Ovary (tissue), 9 donors: ENCODE data around the gene RAB40A. TPM values are rescaled to one million over a fixed set of nuclear protein-coding genes. Genes with fewer than 3 reads are reported as not detected.

Source experiments
- DNase-seq, 5 donors: peaks; one replicate each; pipeline ENCODE4 v3.0.0-alpha.2; 2019 to 2020
- H3K27ac ChIP-seq, 2 donors: fragments of 200-600 bp; one replicate each; pipeline versions ENCODE4 v1.5.1 to v1.8.0; 2019 to 2022
- H3K27me3 ChIP-seq: fragments of 200-600 bp; one replicate; pipeline ENCODE4 v1.8.0; 2022
- H3K36me3 ChIP-seq: fragments of 200-600 bp; sonication (generic); one replicate; pipeline ENCODE4 v1.5.1; 2019
- H3K4me1 ChIP-seq: one replicate; pipeline ENCODE4 v1.8.1; 2013; ENCODE audit warnings: mild to moderate bottlenecking, moderate library complexity; ENCODE audit not compliant: insufficient read depth
- H3K4me3 ChIP-seq: fragments of 200-600 bp; sonication (generic); one replicate; pipeline ENCODE4 v1.5.1; 2017
- H3K9me3 ChIP-seq, 2 donors: fragments of 200-600 bp in 1 of 2; sonication (generic) in 1 of 2; one replicate each; pipeline versions ENCODE4 v1.5.1 to v1.8.1; 2013 to 2019; ENCODE audit warnings: mild to moderate bottlenecking in 1 of 2, moderate library complexity in 1 of 2
- CTCF ChIP-seq, 3 donors: fragments of 450-650 bp in 2 of 3; fragments of 200-600 bp in 1 of 3; IDR thresholded peaks; one replicate each; pipeline versions ENCODE4 v1.5.1 to v1.8.0; 2016 to 2022; ENCODE audit warnings: antibody characterized with exemption in 3 of 3, mild to moderate bottlenecking in 1 of 3
- EP300 ChIP-seq: sonication (generic); formaldehyde crosslinking; IDR thresholded peaks from one replicate; pipeline ENCODE4 v1.6.1; 2017; ENCODE audit warnings: antibody characterized with exemption
- POLR2A ChIP-seq: fragments of 450-650 bp; IDR thresholded peaks from one replicate; pipeline ENCODE4 v1.6.1; 2017; ENCODE audit warnings: antibody characterized with exemption, mild to moderate bottlenecking, moderate library complexity
- WGBS, 3 donors: extraction: QIAGEN DNeasy Blood & Tissue Kit in 1 of 3; methylation state at CpG; one replicate each; pipeline versions ENCODE4 v1.1.5 to v1.1.7; 2013 to 2017; 5-methylcytosine and 5-hydroxymethylcytosine counted together
- intact Hi-C, 4 donors: fragments of 100-400 bp; cut with DNase I; formaldehyde crosslinking; loops; one replicate each; pipeline versions ENCODE4 v1.11.0 to v1.15.1; 2022 to 2023
- polyA plus RNA-seq, 2 donors: library from polyadenylated mRNA; stranded (reverse); fragments of 200-250 nt in 1 of 2; fragments of 350-450 nt in 1 of 2; fragmentation: Illumina TruSeq in 1 of 2; extraction: RNeasy Lipid Tissue Mini Kit (QIAGEN cat#74804) in 1 of 2; gene quantifications; one replicate each; pipeline ENCODE4 v1.2.3, GENCODE V29; 2013 to 2014
- total RNA-seq, 7 donors: library from RNA; depleted of rRNA in 2 of 7; stranded (reverse); fragments of >200 nt in 2 of 7; fragmentation: NEBNext Ultra II Directional in 3 of 7; extraction: Animal tissue kit (Norgen Biotek cat#: 25700) in 3 of 7; gene quantifications; one replicate each; pipeline versions ENCODE4 v1.1.0 to v1.2.4, GENCODE V29; 2016 to 2023
- donor health status: DM: no; HTN: no; CAD: no; lungs with moderate emphysema.
- donor health status: DM: no; HTN: no; CAD: no.
- donor health status: Bipolar disorder and iron deficiency.
- donor health status: DM: yes; HTN: yes; CAD: no.
- donor health status: DM: no; HTN: no; CAD: no.
- donor health status: DM: yes; HTN: yes; CAD: no.

Gene RAB40A
- total and polyA plus RNA-seq, 9 donors = 0.81 to 7.4 (median 2.5) TPM

DNA sequence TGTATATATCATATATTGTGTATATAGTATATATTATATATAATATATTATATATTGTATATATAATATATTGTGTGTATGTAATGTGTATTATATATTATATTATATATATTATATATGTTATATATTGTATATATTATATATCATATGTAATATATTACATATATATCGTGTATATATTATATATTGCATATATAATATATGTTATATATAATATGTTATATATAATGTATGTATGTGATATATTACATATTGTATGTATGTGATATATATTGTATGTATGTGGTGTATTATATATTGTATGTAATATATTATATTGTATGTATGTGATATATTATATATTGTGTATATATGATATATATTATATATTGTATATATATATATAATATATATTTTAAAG is 30.5 kb downstream of the RAB40A start:
- intact Hi-C loops = no loop called here
- no peak for TF ChIP-seq EP300

GRCh38 chrX:103488332-103488731 is 31.0 kb downstream of the RAB40A start:
- H3K27me3 ChIP-seq = no peaks in the 10 kb centered on the region
- H3K4me1 ChIP-seq = no peaks in the 10 kb centered on the region
- intact Hi-C loops = no loop called here
- no peaks in the 10 kb centered on the region for H3K9me3 ChIP-seq
- no peak overlapping the region for H3K27ac ChIP-seq
- TF ChIP-seq EP300 = no peak
- no peak for TF ChIP-seq POLR2A
- no peak for TF ChIP-seq CTCF (IDR thresholded peaks at IDR 0.05)
- WGBS, 3 donors = 9 to 14% (median 10%) methylated on average over 4 of the region's 4 CpGs
- H3K36me3 ChIP-seq = no peaks in the 10 kb centered on the region
- no peak overlapping the region for H3K4me3 ChIP-seq
- DNase-seq = no peak

More for the DNA sequence above, 30.5 kb downstream of the RAB40A start:
- Histone ChIP-seq H3K9me3 (no peaks in the 10 kb centered on the region), H3K4me3 (no peak overlapping the region), H3K4me1 (no peaks in the 10 kb centered on the region), H3K27ac (no peak overlapping the region), H3K36me3 (no peaks in the 10 kb centered on the region), H3K27me3 (no peaks in the 10 kb centered on the region)
- 6 to 20% (median 10%) methylated on average over 1 of the region's 1 CpG for WGBS, 3 donors
- DNase-seq = no peak

DNA sequence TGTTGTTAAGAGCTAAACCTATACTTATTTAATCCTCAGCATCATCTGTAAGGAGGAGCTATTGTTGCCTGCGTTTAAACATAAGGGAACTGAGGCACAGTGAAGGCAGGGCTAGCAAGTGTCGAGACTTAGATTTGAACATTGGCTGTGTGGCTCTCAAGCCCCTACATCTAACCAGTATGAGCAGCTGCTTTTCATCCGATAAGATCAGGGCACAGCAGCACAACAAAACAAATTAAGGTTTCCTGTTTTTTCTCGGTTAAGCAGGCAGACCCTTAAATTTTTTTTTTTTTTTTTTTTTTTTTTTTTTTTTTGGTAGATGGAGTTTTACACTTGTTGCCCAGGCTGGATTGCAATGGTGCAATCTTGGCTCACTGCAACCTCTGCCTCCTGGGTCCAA is 35.6 kb downstream of the RAB40A start:
- Histone ChIP-seq H3K36me3 (no peaks in the 10 kb centered on the region), H3K4me3 (no peak overlapping the region), H3K9me3 (no peaks in the 10 kb centered on the region), H3K27me3 (no peaks in the 10 kb centered on the region), H3K4me1 (no peaks in the 10 kb centered on the region), H3K27ac (no peak overlapping the region)
- 46 to 57% (median 56%) methylated on average over 4 of the region's 4 CpGs for WGBS, 3 donors
- TF ChIP-seq EP300 (no peak), CTCF (IDR thresholded peaks at IDR 0.05) (no peak), POLR2A (no peak)
- DNase-seq = no peak
- intact Hi-C loops = no loop called here

DNA sequence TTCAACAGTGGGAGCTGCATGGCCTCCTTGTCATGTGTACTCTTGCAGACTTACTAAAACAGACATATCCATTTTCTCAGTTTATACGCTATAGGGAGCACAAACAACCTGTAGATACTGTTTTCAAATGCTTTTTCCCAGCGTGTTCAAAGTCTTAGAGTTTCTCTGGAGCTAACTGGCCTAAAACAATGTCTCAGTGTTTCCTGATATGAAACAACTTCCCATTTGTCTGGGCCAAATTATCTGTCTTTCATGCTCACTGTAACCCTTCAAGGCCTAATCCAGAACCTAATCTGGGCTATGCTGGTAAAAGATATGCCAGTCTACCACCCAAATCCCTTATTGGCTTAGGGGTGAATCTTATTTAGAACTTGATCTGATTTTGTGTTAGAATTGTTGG is 38.8 kb downstream of the RAB40A start:
- WGBS, 3 donors = 10 to 54% (median 15%) methylated on average over 2 of the region's 2 CpGs
- intact Hi-C loops = no loop called here

GRCh38 chrX:103477496-103477895 is 41.8 kb downstream of the RAB40A start:
- H3K4me3 ChIP-seq = no peak overlapping the region
- TF ChIP-seq POLR2A (no peak), CTCF (IDR thresholded peaks at IDR 0.05) (no peak), EP300 (no peak)
- no peaks in the 10 kb centered on the region for H3K36me3 ChIP-seq
- no peak for DNase-seq
- H3K9me3 ChIP-seq = no peaks in the 10 kb centered on the region
- H3K4me1 ChIP-seq = no peaks in the 10 kb centered on the region
- no peak overlapping the region for H3K27ac ChIP-seq
- H3K27me3 ChIP-seq = no peaks in the 10 kb centered on the region
- intact Hi-C loops = no loop called here

More for the DNA sequence above, 38.8 kb downstream of the RAB40A start:
- H3K9me3 ChIP-seq = no peaks in the 10 kb centered on the region
- no peaks in the 10 kb centered on the region for H3K4me1 ChIP-seq
- H3K4me3 ChIP-seq = no peak overlapping the region
- TF ChIP-seq POLR2A (no peak), EP300 (no peak), CTCF (IDR thresholded peaks at IDR 0.05) (no peak)
- H3K27me3 ChIP-seq = no peaks in the 10 kb centered on the region
- H3K27ac ChIP-seq = no peak overlapping the region
- no peak for DNase-seq
- H3K36me3 ChIP-seq = no peaks in the 10 kb centered on the region
